CD4-positive, CD25-positive, alpha-beta regulatory T cell (primary cell): ENCODE measurements around the gene HDLBP. TPM values are rescaled to one million over a fixed set of nuclear protein-coding genes. Genes with fewer than 3 reads are reported as not detected.

ENCODE experiments used
- ATAC-seq, 2 donors: fragments of 150-1000 bp; cut with Tn5 transposase; one replicate each; pipeline ENCODE4 v1.10.0; 2021; ENCODE audit warnings: low read depth in 2 of 2, moderate number of reproducible peaks in 2 of 2, moderate library complexity in 1 of 2
- DNase-seq, 3 donors: peaks; one replicate each; pipeline versions ENCODE4 v3.0.0 to v3.0.0-alpha.2; 2012 to 2022; ENCODE audit warnings: mixed read lengths in 1 of 3
- H3K27ac ChIP-seq: one replicate; pipeline ENCODE4 v1.7.0; 2013; ENCODE audit warnings: mild to moderate bottlenecking, low read length; ENCODE audit not compliant: insufficient read depth, poor library complexity, severe bottlenecking
- H3K27me3 ChIP-seq: one replicate; pipeline ENCODE4 v1.7.0; 2013; ENCODE audit warnings: low read length; ENCODE audit not compliant: control insufficient read depth, insufficient read depth
- H3K36me3 ChIP-seq: one replicate; pipeline ENCODE4 v1.7.0; 2013; ENCODE audit warnings: mild to moderate bottlenecking, low read length, moderate library complexity; ENCODE audit not compliant: control insufficient read depth, insufficient read depth
- H3K4me1 ChIP-seq: 2 replicates; pipeline ENCODE4 v1.7.0; 2013; ENCODE audit warnings: mild to moderate bottlenecking, low read length; ENCODE audit not compliant: insufficient read depth, control insufficient read depth, poor library complexity, severe bottlenecking
- H3K4me3 ChIP-seq: one replicate; pipeline ENCODE4 v1.7.0; 2013; ENCODE audit warnings: low read depth, mild to moderate bottlenecking, low read length, moderate library complexity
- H3K9me3 ChIP-seq, 2 experiments: 1 replicate in 1 of 2; 2 replicates in 1 of 2; pipeline ENCODE4 v1.7.0; 2013; ENCODE audit warnings: low read length in 2 of 2, mild to moderate bottlenecking in 1 of 2, moderate library complexity in 1 of 2; ENCODE audit not compliant: control insufficient read depth in 2 of 2
- H3K27ac Mint-ChIP-seq, 3 donors: one replicate each; pipeline ENCODE4 v1.8.0; 2020 to 2022; ENCODE audit warnings: mild to moderate bottlenecking in 3 of 3, mixed read lengths in 3 of 3, moderate library complexity in 2 of 3
- H3K27me3 Mint-ChIP-seq: one replicate; pipeline ENCODE4 v1.8.0; 2022; ENCODE audit warnings: mild to moderate bottlenecking, mixed read lengths
- H3K36me3 Mint-ChIP-seq: one replicate; pipeline ENCODE4 v1.8.0; 2020; ENCODE audit warnings: mixed read lengths
- H3K4me1 Mint-ChIP-seq, 4 donors: one replicate each; pipeline ENCODE4 v1.8.0; 2020 to 2022; ENCODE audit warnings: mixed read lengths in 4 of 4, mild to moderate bottlenecking in 1 of 4
- H3K4me3 Mint-ChIP-seq, 4 donors: one replicate each; pipeline ENCODE4 v1.8.0; 2020 to 2022; ENCODE audit warnings: mild to moderate bottlenecking in 4 of 4, mixed read lengths in 4 of 4, moderate library complexity in 3 of 4
- H3K9me3 Mint-ChIP-seq, 7 donors: one replicate each; pipeline ENCODE4 v1.8.0; 2020 to 2022; ENCODE audit warnings: mixed read lengths in 7 of 7, mild to moderate bottlenecking in 3 of 7, moderate library complexity in 2 of 7
- polyA plus RNA-seq, 4 donors: library from polyadenylated mRNA; unstranded; fragments of 300-500 nt; fragmentation: Illumina TruSeq; gene quantifications; one replicate each; pipeline ENCODE4 v1.2.3, GENCODE V29; 2021
- total RNA-seq: library from RNA; stranded (reverse); gene quantifications from one replicate; pipeline ENCODE4 v1.2.3, GENCODE V29; 2022

The HDLBP gene
- total and polyA plus RNA-seq, 5 donors from 2014 or later: 33.6 to 121 (median 41.7) TPM

- Mint-ChIP-seq H3K36me3 (peaks cover 10% of the 10 kb centered on the region), H3K9me3 (no peaks in the 10 kb centered on the region), H3K4me1 (peaks cover 37 to 83% (median 63%) of the 10 kb centered on the region in 4 donors), H3K27ac (peak within 1 kb of the TSS; percentile 99 to 100 (median 99)), H3K4me3 (peak within 1 kb of the TSS; percentile 95 to 100 (median 98)), H3K27me3 (peaks cover 6% of the 10 kb centered on the region)
- peak; percentile 40 for ATAC-seq
- no peaks in the 10 kb centered on the region for H3K36me3 ChIP-seq
- no peaks in the 10 kb centered on the region for H3K9me3 ChIP-seq
- H3K4me1 ChIP-seq: peaks cover 58% of the 10 kb centered on the region
- H3K4me3 ChIP-seq: peak within 1 kb of the TSS; percentile 96
- peak within 1 kb of the TSS; percentile 98 for H3K27ac ChIP-seq
- peak in 2 of 3 donors; percentile 83 to 90 for DNase-seq
- H3K27me3 ChIP-seq: no peaks in the 10 kb centered on the region
These were observed 583 bp upstream of the HDLBP start, which contains the start of gene SEPTIN2 for GRCh38 chr2:241315879-241316631. SEPTIN2 (plus strand) TSS chr2:241315925; CDS start chr2:241324233, 8,308 bp downstream.

GRCh38 chr2:241314226-241315092 lies 1.0 kb downstream of the HDLBP start:
- ATAC-seq (no peak), DNase-seq (no peak)
- peaks cover 4% of the 10 kb centered on the region for H3K36me3 Mint-ChIP-seq
- H3K4me1 Mint-ChIP-seq: peaks cover 42 to 81% (median 65%) of the 10 kb centered on the region in 4 donors
- no peaks in the 10 kb centered on the region for H3K27me3 ChIP-seq
- peak overlapping the region; percentile 92 for H3K4me3 ChIP-seq
- H3K27ac ChIP-seq: peak overlapping the region; percentile 98
- H3K36me3 ChIP-seq: no peaks in the 10 kb centered on the region
- H3K9me3 ChIP-seq: no peaks in the 10 kb centered on the region
- H3K27me3 Mint-ChIP-seq: peaks cover 6% of the 10 kb centered on the region
- peak overlapping the region; percentile 11 to 100 (median 99) for H3K27ac Mint-ChIP-seq
- H3K4me1 ChIP-seq: peaks cover 58% of the 10 kb centered on the region
- no peaks in the 10 kb centered on the region for H3K9me3 Mint-ChIP-seq
- H3K4me3 Mint-ChIP-seq: peak overlapping the region; percentile 92 to 100 (median 97)

DNA sequence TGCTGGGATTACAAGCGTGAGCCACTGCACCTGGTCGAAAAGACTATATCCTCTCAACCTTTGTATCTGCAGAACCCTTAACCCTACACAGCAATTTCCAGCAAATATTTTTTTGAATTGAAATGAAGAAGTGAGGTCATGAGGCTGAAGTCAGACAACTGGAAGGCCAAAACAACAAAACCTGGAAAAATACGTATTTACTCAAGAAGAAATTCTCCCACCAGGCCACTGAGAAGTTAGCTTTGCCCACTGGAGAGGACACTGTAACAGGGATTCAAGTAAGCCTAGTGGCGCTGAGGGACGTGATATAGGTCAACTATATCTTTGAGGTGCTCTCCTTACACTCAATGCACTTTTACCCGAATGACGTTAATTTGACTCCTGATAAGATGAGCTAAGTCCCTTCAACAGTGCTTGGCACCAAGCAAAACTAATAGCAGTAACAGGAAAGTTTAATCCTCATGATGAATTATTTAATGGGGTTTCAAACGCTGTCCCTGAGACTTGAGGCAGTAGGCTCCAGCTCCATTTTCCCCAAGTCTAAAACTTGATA lies 1.9 kb downstream of the HDLBP start:
- Mint-ChIP-seq H3K4me3 (peak overlapping the region; percentile 92 to 100 (median 97)), H3K9me3 (no peaks in the 10 kb centered on the region), H3K36me3 (peaks cover 10% of the 10 kb centered on the region), H3K4me1 (peaks cover 43 to 82% (median 67%) of the 10 kb centered on the region in 4 donors), H3K27me3 (peaks cover 6% of the 10 kb centered on the region), H3K27ac (peak overlapping the region in 2 of 3 donors; percentile 11 to 13)
- H3K4me3 ChIP-seq: peak overlapping the region; percentile 92
- H3K36me3 ChIP-seq: peaks cover 3% of the 10 kb centered on the region
- peak overlapping the region; percentile 98 for H3K27ac ChIP-seq
- peaks cover 57% of the 10 kb centered on the region for H3K4me1 ChIP-seq
- no peaks in the 10 kb centered on the region for H3K27me3 ChIP-seq
- DNase-seq (no peak), ATAC-seq (no peak)
- no peaks in the 10 kb centered on the region for H3K9me3 ChIP-seq

- no peak overlapping the region for H3K4me3 ChIP-seq
- H3K36me3 ChIP-seq: peaks cover 3% of the 10 kb centered on the region
- H3K27ac ChIP-seq: no peak overlapping the region
- ATAC-seq (no peak), DNase-seq (no peak)
- peak overlapping the region in 1 of 3 donors; percentile 2 for H3K27ac Mint-ChIP-seq
- H3K27me3 Mint-ChIP-seq: peaks cover 6% of the 10 kb centered on the region
- H3K4me1 Mint-ChIP-seq: peaks cover 33 to 80% (median 59%) of the 10 kb centered on the region in 4 donors
- H3K9me3 ChIP-seq: no peaks in the 10 kb centered on the region
- H3K4me1 ChIP-seq: peaks cover 42% of the 10 kb centered on the region
- H3K4me3 Mint-ChIP-seq: peak overlapping the region in 1 of 4 donors; percentile 10
- H3K36me3 Mint-ChIP-seq: peaks cover 11% of the 10 kb centered on the region
- no peaks in the 10 kb centered on the region for H3K27me3 ChIP-seq
- no peaks in the 10 kb centered on the region for H3K9me3 Mint-ChIP-seq
These were observed 3.4 kb downstream of the HDLBP start for GRCh38 chr2:241312082-241312481.

- H3K27ac ChIP-seq: no peak overlapping the region
- DNase-seq: no peak
- no peaks in the 10 kb centered on the region for H3K9me3 Mint-ChIP-seq
- H3K4me3 Mint-ChIP-seq: peak overlapping the region in 1 of 4 donors; percentile 10
- ATAC-seq: no peak
- no peak overlapping the region for H3K4me3 ChIP-seq
- peaks cover 33% of the 10 kb centered on the region for H3K4me1 ChIP-seq
- H3K27me3 ChIP-seq: no peaks in the 10 kb centered on the region
- peaks cover 29 to 71% (median 54%) of the 10 kb centered on the region in 4 donors for H3K4me1 Mint-ChIP-seq
- peaks cover 11% of the 10 kb centered on the region for H3K36me3 Mint-ChIP-seq
- H3K27me3 Mint-ChIP-seq: peaks cover 6% of the 10 kb centered on the region
- peaks cover 3% of the 10 kb centered on the region for H3K36me3 ChIP-seq
- peak overlapping the region; percentile 50 to 85 (median 62) for H3K27ac Mint-ChIP-seq
- no peaks in the 10 kb centered on the region for H3K9me3 ChIP-seq
These were observed 4.4 kb downstream of the HDLBP start for GRCh38 chr2:241310917-241311566.

GRCh38 chr2:241309684-241310117 lies 5.8 kb downstream of the HDLBP start:
- peak overlapping the region in 3 of 4 donors; percentile 59 to 89 (median 81) for H3K4me3 Mint-ChIP-seq
- ATAC-seq (peak; percentile 93 to 96), DNase-seq (peak; percentile 10 to 79 (median 32))
- H3K27ac Mint-ChIP-seq: peak overlapping the region; percentile 66 to 88 (median 85)
- H3K4me1 Mint-ChIP-seq: peaks cover 29 to 74% (median 60%) of the 10 kb centered on the region in 4 donors
- Histone ChIP-seq H3K36me3 (peaks cover 3% of the 10 kb centered on the region), H3K27ac (peak overlapping the region; percentile 42), H3K27me3 (no peaks in the 10 kb centered on the region), H3K4me1 (peaks cover 31% of the 10 kb centered on the region), H3K9me3 (no peaks in the 10 kb centered on the region), H3K4me3 (no peak overlapping the region)
- peaks cover 11% of the 10 kb centered on the region for H3K36me3 Mint-ChIP-seq
- H3K27me3 Mint-ChIP-seq: no peaks in the 10 kb centered on the region
- no peaks in the 10 kb centered on the region for H3K9me3 Mint-ChIP-seq
